Measurements from ENCODE around the gene EIF2B2.

Gene EIF2B2

DNA sequence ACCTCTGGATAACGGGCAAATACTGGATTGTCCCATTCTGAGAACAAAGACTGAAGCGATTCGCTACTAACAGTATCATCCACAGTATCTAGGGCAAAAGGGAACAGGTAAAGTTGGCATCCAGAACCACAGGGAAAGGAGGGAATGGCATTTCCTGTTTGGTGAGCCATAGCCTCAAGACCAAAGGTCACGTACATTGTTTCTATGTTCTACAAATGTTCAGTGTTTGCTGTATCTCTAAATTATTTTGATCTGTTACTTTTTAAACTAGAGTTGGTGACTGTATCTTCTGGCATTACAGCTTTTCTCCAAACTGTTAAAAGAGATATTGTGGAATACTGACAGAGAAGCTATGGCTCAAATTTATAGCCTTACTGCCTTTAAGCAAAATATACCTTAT is 38.9 kb downstream of the EIF2B2 start:
- TF ChIP-seq, protein P1, sequence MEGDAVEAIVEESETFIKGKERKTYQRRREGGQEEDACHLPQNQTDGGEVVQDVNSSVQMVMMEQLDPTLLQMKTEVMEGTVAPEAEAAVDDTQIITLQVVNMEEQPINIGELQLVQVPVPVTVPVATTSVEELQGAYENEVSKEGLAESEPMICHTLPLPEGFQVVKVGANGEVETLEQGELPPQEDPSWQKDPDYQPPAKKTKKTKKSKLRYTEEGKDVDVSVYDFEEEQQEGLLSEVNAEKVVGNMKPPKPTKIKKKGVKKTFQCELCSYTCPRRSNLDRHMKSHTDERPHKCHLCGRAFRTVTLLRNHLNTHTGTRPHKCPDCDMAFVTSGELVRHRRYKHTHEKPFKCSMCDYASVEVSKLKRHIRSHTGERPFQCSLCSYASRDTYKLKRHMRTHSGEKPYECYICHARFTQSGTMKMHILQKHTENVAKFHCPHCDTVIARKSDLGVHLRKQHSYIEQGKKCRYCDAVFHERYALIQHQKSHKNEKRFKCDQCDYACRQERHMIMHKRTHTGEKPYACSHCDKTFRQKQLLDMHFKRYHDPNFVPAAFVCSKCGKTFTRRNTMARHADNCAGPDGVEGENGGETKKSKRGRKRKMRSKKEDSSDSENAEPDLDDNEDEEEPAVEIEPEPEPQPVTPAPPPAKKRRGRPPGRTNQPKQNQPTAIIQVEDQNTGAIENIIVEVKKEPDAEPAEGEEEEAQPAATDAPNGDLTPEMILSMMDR (conservative IDR thresholded peaks at IDR 0.05; ENCODE audit: low read depth, low read length) = no peak
- DNase-seq (ENCODE audit: low read depth) = no peak
- H3K4me3 ChIP-seq (ENCODE audit: low read length) = no peak overlapping the region

DNA sequence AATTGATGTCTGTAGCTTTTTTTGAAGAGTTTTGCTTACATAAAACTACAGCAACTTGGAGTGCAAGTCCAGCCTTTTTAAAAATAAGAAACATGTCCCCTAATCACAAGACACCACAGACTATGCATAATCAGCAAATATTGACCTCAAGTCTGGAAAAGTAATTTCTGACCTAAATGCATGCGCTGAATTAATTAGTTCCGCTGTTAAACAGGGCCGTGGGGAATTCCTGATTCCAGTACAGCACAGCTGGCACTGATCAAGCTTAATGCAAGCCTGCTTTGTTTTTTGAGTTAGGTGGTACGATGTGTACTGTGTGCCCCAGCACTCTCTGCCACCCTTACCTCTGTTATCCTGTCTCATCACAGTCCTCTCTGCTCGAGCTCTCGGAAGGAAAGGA is 39.3 kb downstream of the EIF2B2 start:
- no peak overlapping the region for H3K4me3 ChIP-seq (ENCODE audit: low read length)
- TF ChIP-seq, protein P1 (conservative IDR thresholded peaks at IDR 0.05; ENCODE audit: low read depth, low read length) = no peak
- no peak for DNase-seq (ENCODE audit: low read depth)

DNA sequence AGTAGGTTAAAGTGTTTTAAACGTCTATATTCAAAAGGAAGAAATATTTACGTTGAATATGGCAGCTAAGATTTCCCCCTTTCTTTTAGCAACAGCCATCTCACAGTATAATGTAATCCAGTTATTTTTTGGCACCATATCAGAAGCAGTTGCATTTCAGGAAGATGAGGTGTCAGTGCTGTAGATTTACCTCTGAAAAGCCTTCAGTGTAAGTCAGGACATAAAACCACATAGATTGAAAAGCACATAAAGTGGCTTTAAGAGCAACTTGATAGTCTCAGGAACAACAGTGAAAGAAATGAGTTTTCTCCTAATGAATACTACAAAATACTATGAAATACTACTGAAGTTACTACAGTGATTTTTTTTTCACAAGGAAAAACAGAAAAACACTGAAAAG is 41.6 kb downstream of the EIF2B2 start:
- peak; percentile 47 for DNase-seq (ENCODE audit: low read depth)
- TF ChIP-seq, protein P1 (conservative IDR thresholded peaks at IDR 0.05; ENCODE audit: low read depth, low read length) = no peak
- H3K4me3 ChIP-seq (ENCODE audit: low read length) = no peak overlapping the region

DNA sequence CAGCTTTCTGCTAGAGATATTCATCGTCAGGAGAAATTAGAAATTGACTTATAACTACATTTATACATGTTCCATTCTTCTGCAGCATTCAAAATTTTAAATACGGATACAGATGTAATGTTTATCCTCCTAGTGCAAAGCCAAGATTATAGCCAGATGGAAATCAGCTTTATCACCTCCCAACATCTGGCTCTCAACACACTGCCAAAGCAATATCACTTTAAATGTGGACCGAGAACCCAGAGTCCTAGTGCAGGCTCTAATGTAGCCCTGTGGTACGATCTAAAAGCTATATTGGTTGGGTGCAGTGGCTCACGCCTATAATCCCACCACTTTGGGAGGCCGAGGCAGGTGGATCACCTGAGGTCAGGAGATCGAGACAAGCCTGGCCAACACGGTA is 42.0 kb downstream of the EIF2B2 start:
- no peak for DNase-seq (ENCODE audit: low read depth)

DNA sequence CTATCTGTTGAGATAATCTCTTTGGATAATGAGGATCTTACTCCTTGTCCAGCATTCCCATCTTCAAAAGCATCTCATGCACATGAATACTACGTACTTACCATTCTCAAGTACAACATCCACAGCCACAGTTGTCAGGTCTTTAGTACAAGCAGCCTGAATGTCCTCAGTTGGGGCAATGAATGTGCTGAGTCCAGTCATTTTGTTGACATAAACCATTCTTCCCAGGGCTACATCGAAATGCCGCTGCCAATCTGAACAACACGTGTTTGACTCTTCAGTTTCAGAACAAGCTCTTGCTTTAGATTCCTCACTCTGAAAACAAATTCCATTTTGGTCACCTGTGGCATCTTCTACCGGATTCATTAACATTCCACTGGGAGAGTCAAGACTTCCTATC is 43.6 kb downstream of the EIF2B2 start:
- DNase-seq (ENCODE audit: low read depth) = no peak
- H3K4me3 ChIP-seq (ENCODE audit: low read length) = no peak overlapping the region
- TF ChIP-seq, protein P1 (conservative IDR thresholded peaks at IDR 0.05; ENCODE audit: low read depth, low read length) = no peak

More for the DNA sequence above, 42.0 kb downstream of the EIF2B2 start:
- H3K4me3 ChIP-seq (ENCODE audit: low read length) = no peak overlapping the region
- TF ChIP-seq, protein P1 (conservative IDR thresholded peaks at IDR 0.05; ENCODE audit: low read depth, low read length) = no peak

DNA sequence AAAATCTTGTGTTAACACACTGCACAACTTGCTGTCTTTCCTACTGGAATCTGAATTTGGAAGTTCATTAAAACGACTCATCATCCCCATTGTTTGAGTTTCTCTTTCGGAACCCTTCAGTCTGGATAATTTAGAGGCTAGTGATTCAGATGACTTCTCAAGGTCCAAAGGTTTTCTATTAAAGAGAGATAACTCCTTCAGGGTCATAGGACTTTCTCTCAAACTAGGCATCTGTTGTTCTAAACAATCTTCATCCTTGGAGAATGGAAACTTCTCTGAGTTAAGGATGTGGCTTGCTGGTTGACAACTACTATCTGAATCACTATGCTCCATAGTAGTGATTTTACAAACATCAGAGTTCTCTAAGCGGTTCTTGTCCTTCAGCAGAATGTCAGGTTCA is 44.2 kb downstream of the EIF2B2 start:
- no peak overlapping the region for H3K4me3 ChIP-seq (ENCODE audit: low read length)
- TF ChIP-seq, protein P1 (conservative IDR thresholded peaks at IDR 0.05; ENCODE audit: low read depth, low read length) = no peak
- no peak for DNase-seq (ENCODE audit: low read depth)

DNA sequence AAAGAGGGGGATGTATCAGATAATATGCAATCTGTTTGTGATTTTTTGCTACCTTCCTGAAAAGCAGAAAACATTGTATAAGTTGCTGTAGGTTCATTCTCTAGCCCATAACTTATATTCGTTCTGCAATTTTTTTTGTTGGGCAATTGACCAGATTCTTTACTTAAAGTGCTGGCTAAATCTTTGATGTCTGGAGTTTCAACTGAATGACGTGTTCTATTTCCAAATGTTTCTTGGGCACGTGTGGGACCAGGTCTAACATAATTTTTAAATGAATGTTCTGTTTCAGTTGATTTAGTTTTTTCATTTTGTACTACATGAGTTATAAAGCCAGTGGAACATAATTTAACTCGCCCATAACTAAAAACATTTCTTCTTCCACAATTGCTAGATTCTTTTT is 44.8 kb downstream of the EIF2B2 start:
- DNase-seq (ENCODE audit: low read depth) = no peak
- H3K4me3 ChIP-seq (ENCODE audit: low read length) = no peak overlapping the region
- TF ChIP-seq, protein P1 (conservative IDR thresholded peaks at IDR 0.05; ENCODE audit: low read depth, low read length) = no peak
